GM18502 (cell line): ENCODE data around the gene AKAP1.
"Not testable (repeated sequence)": the region's sequence is repeated elsewhere in the genome, so short reads cannot be mapped to it uniquely, and the experiment has no call there.

Experiments used
- ATAC-seq: cut with Tn5 transposase; IDR thresholded peaks from one replicate; pipeline ENCODE4 v1.9.1; 2021; ENCODE audit warnings: mild to moderate bottlenecking; ENCODE audit not compliant: unreplicated experiment, poor library complexity

AKAP1 gene

GRCh38 chr17:57099165-57099564 is 14.1 kb downstream of the AKAP1 start:
- peak; percentile 56 for ATAC-seq

DNA sequence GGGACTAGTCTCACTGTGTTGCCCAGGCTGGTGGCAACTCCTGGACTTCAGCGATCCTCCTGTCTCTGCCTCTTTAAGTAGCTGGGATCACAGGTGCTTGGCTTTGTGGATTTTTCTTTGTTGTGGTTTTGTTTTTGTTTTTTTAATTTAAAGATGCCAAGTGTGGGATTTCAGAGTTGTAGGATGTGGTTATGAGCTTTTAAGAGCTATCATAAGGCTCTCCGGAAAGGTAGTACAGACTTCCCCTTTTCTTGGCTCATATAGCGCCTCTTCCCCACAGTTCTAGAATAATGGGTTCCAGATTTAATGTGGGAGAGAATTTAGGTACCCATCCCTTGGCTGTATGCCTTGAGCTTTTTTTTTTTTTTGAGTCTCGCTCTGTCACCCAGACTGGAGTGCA is 17.1 kb downstream of the AKAP1 start:
- ATAC-seq = no peak

DNA sequence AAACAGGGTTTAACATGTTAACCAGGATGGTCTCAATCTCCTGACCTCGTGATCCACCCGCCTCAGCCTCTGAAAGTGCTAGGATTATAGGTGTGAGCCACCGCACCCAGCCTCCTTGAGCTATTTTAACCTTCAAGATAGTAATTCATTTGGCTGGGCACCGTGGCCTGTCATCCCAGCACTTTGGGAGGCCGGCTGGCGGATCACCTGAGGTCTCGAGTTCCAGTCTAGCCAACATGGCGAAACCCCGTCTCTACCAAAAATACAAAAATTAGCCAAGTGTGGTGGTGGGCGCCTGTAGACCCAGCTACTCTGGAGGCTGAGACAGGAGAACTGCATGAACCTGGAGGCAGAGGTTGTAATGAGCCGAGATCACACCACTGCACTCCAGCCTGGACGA is 17.6 kb downstream of the AKAP1 start:
- not testable (repeated sequence) for ATAC-seq

GRCh38 chr17:57104461-57105175 is 19.6 kb downstream of the AKAP1 start:
- ATAC-seq = no peak

- ATAC-seq = no peak
Measured at GRCh38 chr17:57105591-57105990, 20.5 kb downstream of the AKAP1 start.

- no peak for ATAC-seq
Measured at GRCh38 chr17:57106107-57106835, 21.2 kb downstream of the AKAP1 start.

DNA sequence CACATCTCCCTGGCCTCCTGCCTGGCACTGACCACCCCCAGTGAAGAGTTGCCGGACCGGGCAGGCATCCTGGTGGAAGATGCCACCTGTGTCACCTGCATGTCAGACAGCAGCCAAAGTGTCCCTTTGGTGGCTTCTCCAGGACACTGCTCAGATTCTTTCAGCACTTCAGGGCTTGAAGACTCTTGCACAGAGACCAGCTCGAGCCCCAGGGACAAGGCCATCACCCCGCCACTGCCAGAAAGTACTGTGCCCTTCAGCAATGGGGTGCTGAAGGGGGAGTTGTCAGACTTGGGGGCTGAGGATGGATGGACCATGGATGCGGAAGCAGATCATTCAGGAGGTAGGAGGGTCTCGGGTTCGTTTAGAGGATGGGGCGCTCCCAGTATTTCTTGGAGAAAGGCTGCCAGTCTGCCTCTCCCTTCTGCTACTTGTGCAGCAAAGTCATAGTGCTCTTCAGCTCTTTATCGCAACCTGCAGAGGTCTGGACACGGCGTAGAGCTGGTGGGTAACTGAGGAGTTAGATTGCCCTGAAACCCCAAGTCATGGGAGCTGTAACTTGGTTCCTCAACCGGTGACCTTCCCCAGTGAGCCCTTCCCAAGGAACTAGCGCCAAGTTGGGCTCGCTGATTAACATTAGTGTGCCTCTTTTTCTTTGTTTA is 21.9 kb downstream of the AKAP1 start:
- ATAC-seq = no peak

- ATAC-seq = no peak
Measured at GRCh38 chr17:57107498-57108101, 22.6 kb downstream of the AKAP1 start.

DNA sequence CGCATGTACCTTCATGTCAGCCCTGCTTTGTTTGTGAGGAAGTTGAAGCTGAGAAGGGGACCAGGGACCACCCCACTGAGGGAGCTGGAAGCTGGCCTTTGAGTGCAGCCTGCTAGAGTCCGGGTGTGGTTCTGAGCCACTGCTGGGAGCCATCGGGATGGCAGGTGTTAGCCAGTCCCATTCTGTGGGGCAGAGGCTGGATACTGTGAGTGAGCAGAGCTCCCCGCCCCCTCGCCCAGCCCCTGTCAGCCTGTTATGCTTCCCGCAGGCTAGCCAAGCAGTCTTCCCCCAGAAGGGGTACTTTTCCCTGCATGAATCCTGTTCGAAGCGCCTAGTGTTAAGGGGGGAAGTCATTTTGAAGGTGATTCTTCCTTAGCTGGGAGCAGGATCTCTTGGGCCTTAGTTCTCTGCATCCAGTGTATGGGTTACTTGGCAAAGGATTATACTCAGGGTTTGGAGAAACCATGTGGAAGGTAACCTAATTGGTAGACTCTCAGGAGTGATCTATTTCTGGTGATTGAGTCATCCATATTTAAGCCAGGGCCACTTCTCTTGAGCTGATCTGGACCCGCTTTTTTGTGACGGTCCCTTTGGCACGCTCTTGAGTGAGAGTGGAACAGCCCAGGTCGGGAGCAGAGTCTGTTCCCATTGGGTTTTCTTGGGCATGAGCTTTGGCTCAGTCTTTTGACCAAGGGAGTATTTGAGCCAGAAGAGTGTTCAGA is 23.8 kb downstream of the AKAP1 start:
- no peak for ATAC-seq

DNA sequence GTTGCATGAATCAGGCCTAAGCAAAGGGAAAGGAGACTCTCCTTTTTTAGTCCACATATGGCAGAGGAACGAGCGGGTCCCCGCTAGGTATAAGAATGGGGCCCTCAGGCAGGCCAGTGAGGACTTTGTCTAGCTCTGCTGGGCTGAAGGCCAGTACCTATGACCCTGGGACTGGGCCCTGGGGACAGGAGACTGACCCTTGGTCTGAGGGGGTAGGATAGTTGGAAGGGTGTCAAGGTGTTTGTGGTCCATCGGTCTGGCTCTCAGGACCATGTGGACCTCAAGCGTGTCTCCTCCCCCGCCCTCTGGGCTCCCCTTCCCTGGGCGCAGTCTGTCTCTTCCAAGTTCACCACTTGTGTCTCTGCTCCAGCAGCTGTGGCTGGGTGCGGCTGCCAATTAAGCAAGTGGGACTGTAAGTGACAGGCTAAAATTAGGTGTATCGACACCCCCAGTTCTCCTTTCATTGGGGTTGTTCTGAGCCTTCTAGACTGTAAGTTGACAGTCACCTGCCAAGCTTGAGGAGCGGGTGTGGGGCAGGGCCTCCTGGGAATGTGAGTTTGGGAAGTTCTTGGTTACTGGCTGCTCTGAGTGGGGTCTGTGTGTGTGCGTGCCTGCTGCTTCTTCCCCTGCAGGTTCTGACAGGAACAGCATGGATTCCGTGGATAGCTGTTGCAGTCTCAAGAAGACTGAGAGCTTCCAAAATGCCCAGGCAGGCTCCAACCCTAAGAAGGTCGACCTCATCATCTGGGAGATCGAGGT is 24.5 kb downstream of the AKAP1 start:
- no peak for ATAC-seq

DNA sequence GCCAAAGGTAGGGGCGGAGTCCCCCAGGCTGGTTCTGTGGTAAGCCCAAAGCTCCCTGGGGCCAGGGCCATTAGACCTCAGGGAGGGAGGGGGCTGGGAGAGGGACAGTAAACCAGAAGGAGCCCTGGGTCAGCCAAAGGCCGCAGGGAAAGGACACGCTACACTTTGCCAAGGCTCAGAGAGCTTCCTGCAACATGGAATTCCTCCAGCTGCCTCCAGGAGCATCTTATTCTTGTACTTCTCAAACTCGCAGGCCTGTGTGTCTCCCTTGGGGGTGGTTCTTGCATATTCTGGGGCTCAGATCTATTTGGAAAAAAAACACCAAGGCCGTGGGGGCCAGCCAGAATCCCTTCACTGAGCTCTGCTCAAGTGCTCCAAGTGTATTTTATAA is 25.1 kb downstream of the AKAP1 start:
- ATAC-seq = no peak

GRCh38 chr17:57110579-57111325 is 25.7 kb downstream of the AKAP1 start:
- ATAC-seq = no peak

GRCh38 chr17:57111386-57111785 is 26.3 kb downstream of the AKAP1 start:
- ATAC-seq = no peak

GRCh38 chr17:57113011-57113410 is 28.0 kb downstream of the AKAP1 start:
- no peak for ATAC-seq

- ATAC-seq = no peak
Measured at GRCh38 chr17:57113656-57114055, 28.6 kb downstream of the AKAP1 start.

DNA sequence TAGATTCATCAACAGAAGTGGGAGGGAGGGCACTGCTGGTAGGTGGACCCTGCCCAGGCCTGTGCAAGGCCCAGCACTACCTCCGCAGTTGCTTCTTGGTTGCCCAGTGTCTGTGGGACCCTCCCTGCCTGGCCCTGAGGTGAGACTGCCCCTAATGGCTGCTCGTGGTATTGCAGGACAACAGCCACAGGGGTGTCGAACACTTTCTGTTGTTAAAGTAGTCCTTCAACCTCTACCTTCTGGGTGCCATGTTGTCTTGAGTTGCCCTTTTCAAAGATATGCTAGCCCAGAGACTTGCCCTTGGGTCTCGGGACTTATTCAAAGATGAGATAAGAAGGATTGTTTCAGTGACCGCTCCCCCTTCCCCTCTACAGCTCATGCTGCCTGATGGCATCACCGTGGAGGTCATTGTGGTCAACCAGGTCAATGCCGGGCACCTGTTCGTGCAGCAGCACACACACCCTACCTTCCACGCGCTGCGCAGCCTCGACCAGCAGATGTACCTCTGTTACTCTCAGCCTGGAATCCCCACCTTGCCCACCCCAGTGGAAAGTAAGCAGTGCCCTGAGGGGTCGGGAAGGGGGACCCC is 29.1 kb downstream of the AKAP1 start:
- ATAC-seq = no peak

- no peak for ATAC-seq
Measured at GRCh38 chr17:57115377-57115776, 30.3 kb downstream of the AKAP1 start.

DNA sequence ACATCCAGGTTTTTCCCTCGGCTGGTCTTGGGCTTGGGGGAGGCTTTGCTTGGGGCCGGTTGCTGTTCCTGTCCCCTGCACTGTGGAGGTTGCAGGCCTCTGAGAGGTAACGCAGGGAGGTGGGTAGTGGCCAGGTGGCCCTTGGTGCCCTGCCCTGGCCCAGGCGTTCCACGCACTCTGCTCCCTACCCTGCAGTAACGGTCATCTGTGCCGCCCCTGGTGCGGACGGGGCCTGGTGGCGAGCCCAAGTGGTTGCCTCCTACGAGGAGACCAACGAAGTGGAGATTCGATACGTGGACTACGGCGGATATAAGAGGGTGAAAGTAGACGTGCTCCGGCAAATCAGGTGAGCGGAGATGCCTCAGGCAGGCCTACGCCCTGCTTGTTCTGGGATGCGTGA is 30.9 kb downstream of the AKAP1 start:
- no peak for ATAC-seq

DNA sequence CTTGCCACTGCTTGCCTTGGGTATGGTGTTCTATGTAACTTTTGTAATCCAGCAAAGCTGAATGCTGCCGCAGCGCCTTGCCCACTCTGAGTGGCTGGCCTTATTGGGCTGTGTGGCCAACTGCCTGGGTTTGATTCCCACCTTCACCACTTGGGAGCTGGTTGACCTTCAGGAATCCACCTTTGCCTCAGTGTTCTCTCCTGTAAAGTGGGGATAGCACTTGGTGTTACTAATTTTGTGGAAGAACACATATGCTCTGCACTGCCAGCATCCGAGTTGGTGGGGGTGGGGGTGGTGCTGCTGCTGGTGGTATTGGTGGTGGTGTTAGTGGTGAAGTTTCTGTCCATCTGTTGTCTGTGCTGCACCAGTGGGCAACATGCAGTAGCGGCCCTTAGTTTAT is 32.8 kb downstream of the AKAP1 start:
- ATAC-seq = no peak
